ENCODE measurements around the gene PKLR.

Gene PKLR

DNA sequence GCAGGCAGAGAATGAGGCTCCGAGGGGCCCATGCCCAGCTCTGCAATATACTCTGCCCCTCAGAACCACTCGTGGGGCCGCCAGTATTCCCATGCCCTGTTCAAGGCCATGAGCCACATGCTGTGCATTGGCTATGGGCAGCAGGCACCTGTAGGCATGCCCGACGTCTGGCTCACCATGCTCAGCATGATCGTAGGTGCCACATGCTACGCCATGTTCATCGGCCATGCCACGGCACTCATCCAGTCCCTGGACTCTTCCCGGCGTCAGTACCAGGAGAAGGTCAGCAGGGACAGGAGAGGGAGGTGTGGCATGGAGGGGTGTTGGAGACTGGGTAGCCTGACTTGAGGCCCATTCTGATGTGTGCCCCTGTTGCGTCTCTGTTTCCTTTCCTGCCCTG, 16.8 kb downstream of the PKLR start:
- ATAC-seq (no peak), DNase-seq (no peak)

DNA sequence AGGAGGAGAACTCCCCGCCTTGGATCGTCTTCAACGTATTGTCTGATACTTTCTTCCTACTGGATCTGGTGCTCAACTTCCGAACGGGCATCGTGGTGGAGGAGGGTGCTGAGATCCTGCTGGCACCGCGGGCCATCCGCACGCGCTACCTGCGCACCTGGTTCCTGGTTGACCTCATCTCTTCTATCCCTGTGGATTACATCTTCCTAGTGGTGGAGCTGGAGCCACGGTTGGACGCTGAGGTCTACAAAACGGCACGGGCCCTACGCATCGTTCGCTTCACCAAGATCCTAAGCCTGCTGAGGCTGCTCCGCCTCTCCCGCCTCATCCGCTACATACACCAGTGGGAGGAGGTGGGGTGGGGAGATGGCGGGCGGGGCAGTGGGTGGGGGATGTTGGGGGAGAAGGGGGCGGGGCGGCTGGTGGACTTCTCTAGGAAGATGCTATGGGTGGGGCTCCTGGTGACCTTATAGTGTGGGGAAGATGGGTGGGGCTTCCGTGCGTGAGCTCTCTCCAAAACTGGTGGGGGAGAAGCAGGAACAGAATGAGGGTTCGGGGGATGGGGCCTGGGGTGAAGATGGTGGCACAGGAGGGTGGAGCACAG, 18.6 kb downstream of the PKLR start:
- no peak for ATAC-seq
- no peak for DNase-seq

DNA sequence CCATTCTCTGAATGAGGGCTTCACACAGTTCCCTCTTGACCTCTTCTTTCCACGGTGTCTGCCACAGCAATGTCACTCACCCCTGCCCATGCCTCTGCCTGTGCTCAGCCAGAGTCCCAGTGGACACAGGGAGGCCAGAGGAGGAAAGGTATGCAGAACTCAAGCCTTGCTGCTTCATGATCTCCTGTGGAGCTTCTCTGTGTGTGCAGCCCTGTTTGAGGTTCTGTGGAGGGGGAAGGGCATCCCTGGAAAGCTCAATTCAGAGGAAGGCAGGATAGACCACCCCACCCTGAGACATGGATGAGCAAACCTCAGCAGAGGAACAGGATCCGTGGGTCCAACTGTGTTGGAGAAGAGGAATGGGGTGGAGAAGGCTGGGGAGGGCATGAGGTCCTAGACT, 22.0 kb downstream of the PKLR start:
- DNase-seq (no peak), ATAC-seq (no peak)

DNA sequence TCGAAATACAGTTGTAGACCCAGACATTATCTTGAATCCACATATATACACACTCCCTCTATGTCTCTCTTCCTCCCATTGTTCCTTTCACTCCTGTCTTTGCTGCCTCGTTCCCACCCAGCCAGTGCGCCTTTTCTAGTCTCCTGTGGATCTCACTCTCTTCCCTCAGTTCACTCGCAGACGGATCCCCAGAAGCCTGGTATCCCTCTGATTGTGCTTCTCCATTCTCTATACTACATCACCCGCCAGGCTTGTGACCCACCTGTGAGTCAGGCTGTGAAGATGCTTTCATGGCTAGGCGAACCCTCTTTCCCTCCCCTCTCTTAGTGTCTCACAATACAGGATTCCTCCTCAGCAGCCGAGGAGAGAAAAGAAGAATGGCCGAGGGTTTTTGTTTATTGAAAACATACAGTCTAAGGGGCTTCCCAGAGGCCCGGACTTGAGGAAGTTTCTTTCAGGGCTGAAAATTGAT, 22.5 kb downstream of the PKLR start:
- no peak for DNase-seq
- ATAC-seq: no peak

DNA sequence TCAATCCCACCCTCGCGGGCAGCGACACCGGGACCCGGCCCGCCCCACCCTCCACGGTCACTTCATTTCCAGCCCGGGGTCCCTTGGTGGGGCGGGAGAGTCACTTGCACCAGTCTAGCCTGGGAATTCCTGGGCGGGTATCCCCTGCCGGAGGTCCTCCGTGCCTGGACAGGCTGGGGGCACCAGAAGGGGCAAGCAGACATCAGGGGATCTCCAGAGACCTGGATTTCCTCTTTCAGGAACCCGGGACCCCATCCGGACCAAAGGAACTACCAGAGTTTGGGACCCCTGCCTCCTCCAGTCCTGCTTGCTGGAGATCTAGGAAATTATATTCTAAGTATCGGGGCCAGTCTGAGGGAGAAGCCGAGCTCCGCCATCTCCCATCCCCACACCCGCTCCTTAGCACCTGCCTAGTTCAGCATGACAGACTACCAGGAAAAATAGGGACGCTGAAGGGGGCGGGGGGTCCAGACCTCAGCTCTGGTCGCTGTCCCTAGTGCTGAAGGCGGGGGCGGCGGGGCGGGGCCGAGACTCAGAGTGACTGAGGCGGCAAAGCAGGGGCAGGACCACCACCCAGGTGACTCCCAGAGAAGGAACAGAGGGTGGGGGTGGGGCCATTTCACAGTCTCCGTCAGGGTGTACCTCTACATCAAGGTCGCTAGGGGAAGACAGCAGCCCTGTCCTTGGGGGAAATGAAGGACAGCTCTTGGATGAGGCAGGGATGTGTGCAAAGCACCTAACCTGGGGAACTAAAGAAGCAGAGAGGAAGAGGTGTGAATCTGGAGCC, 23.1 kb downstream of the PKLR start:
- peak; percentile 26 for ATAC-seq
- DNase-seq: peak; percentile 84

DNA sequence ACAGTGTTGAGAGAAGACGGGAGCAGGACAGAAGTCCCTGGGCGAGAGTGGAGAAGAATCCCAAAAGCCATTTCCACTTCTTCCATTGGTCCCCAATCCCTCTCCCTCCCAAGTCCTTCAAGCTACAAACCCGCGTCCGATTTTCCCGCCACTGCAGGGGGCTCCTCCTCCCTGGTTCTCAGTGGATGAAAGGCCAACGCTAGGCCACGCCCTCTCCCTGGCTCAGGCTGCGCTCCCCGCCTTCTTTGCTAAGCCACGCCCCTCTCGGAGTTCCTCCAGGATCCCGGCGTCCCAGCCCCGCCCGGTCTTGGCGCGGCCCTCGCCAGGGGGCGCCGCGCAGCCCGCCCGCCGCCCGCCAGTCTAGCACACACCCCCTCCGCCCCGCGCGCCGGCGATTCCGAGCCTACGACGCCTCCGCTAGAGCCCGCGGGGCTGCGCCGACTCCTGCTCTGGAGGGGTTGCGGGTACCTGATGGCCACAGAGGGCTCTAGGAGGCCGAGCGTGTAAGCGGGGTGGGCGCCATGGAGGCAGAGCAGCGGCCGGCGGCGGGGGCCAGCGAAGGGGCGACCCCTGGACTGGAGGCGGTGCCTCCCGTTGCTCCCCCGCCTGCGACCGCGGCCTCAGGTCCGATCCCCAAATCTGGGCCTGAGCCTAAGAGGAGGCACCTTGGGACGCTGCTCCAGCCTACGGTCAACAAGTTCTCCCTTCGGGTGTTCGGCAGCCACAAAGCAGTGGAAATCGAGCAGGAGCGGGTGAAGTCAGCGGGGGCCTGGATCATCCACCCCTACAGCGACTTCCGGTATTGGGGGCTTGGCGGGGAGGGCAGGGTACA, 24.0 kb downstream of the PKLR start, which contains the start of gene HCN3:
Gene HCN3 (plus strand): TSS at position 394 of the 832 bp plus-strand sequence. CDS start 128 bp downstream, at position 522.
- DNase-seq: peak; percentile 98
- peak; percentile 76 for ATAC-seq

DNA sequence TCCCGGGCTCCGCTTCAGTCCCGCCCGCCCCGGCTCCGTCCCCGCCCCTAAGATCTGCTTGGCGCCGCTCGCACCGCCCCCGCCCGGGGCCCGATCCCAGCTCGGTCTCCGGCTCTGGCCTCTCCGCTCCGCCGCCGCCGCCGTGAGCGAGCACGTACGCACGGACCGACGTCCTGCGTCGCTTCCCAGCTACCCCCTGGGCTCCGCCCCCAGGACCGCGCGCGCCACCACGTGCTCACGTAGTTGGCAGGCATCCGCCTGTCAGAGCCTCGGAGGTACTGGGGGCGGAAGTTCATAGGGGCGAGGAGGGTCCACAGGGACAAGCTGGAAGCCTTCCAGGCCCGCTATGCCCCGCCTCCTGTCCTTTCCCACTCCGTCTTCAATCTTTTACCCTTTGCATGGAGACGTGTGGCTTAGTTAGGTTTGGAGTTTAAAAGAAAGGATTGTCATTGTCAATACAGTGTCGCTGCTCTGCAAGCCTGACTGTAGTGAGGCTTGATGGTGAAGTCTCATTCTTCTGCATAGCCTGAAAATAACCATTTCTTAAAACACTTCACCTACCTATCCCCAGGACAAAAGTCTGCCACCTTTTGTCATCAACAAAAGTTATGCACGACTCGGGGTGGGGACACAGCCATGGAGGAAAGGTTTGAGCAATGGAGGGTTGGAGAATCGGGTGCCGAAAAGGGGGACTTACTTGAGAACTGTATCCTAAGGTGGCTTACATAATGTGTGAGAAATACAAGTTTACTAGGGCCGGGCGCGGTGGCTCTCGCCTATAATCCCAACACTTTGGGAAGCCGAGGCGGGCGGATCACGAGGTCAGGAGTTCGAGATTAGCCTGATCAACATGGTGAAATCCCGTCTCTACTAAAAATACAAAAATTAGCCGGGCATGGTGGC, 27.6 kb downstream of the PKLR start, which contains the start of gene CLK2:
Gene CLK2 (minus strand): TSS at position 162 of the 903 bp plus-strand sequence. CDS start 2,527 bp downstream, outside the sequence.
- ATAC-seq: peak; percentile 92

DNA sequence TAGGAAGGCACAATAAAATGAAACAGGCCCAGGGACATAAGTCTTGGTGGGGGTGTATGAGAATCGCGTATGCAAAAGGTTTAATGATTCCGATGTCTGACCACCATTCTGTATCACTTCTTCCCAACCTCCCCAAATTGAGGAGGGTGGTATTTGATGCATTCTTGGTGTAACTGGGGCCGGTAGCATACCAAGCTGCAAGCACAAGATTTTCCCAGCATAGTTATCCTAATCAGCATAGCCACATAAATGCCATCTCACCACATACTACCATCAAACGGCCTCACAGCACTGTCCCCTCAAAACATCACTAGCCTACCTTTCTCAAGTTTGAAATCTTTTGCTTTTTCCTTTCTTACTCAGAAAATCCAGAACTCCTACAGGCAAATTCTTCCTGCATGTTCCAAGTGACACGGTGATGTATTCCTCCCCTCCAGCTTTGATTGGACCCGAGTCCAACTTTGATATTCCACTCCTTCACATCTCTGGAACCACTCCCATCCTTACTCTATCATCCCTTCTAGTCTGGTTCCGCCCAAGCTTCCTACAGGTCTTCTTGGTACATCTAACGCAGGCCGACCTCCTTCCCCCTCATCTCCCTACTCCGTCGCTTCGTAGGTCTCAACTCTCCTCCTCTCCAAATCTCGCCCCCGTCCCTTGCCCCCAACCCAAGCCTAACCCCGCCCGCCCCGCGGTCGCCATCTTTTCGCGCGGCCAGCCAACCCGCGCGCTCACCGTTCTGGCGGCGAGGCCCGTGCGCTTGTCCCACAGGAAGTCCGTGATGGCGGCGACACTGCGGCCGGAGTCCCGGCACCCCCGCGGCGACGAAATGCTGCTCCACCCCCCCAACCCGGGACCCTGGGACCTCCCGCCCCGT, 28.5 kb downstream of the PKLR start:
- DNase-seq: no peak
- ATAC-seq: peak; percentile 41

More for the DNA sequence above, 27.6 kb downstream of the PKLR start, which contains the start of gene CLK2:
- peak; percentile 99 for DNase-seq

DNA sequence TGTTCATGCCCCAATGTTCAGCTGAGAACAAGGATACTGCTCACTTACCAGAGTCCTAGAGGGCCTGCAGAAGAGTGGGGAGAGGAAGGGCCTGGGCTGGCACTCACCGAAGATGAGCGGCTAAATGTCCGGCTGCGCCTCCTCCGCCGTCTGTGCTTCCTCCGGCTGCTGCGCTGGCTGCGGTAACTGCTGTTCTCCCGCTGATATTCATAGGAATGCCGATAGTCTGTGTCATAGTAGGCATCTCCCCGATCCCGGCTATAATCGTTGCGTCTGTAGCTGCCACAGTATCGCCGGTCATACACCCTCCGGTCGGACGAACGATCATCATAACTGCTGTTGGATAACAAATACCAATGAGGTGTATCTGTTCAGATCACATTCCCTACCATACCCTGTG, 31.9 kb downstream of the PKLR start:
- DNase-seq: no peak
- ATAC-seq: no peak

DNA sequence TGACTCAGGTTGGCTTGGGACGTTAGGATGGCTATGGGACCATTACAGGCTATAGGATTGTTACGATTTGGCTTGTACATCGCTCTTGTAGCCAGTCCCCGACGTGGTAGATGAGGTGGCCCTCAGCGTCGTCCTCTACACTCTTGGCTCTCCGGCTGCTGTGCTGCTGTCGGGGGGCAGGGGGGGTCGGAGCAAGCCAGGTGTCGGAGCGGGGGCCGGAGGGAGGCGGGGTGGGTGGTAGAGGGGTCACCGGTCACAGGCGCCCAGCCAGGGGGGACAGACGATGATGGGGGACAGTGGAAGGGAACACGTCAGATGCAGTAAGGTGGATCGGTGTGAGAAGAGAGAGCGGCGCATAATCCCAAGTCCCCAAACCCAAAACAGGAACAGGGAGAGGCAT, 32.6 kb downstream of the PKLR start:
- ATAC-seq: no peak

DNA sequence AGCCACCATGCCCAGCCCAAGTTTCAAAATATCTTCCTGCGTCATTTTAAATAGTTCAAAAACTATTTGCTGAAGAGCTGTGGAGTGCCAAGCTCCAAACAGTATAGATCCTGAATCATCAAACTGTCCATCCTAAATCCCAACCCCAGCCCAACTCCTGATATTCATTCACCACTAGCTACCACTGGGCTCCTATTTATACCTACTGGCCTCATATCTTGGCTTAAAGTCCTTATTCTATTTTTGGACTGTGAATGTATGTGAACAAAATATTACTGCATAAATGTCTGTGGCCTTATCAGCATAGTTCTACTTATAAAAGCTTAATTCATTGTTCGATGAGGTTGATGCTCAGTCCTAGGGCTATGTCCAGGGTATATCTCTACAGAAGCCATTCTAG, 33.9 kb downstream of the PKLR start:
- ATAC-seq: no peak
- DNase-seq: no peak

More for the DNA sequence above, 32.6 kb downstream of the PKLR start:
- DNase-seq: no peak

DNA sequence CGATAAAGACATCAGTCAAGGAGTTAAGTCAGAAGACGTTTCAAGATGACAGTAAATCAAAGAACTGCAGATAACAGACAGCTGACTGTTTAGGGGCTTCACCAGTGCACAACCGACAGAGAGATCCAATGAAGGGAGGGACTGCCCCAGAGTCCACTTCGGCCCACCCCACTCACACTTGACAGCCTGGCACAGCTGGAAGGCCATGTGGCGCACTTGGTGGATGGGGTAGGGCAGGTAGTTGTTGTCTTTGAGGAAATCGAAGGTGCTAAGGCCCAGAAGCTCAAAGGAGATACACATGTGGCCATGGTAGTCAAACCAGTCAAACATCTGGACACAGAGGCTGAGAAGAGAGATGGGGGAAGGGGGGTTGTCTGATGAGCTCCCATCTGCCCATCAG, 34.7 kb downstream of the PKLR start:
- DNase-seq (no peak), ATAC-seq (no peak)

DNA sequence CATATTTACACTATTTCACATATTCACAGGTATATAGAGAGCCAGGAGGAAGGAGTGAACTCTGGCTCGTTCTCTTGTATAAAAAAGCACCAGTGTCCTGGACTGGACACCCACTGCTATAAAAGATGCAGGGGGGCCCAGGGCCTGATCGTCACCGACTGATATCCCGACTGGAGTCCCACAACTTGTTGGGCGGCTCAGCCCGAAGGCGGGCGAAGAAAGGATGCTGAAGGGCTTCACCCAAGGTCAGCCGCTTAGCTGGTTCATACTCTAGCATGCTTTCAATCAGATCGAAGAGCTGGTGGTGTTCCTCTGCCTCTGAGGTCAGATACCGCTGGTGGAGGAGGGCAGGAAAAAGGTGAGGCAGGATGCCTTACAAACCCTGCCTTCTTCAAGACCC, 38.2 kb downstream of the PKLR start:
- ATAC-seq: no peak
- DNase-seq: no peak

DNA sequence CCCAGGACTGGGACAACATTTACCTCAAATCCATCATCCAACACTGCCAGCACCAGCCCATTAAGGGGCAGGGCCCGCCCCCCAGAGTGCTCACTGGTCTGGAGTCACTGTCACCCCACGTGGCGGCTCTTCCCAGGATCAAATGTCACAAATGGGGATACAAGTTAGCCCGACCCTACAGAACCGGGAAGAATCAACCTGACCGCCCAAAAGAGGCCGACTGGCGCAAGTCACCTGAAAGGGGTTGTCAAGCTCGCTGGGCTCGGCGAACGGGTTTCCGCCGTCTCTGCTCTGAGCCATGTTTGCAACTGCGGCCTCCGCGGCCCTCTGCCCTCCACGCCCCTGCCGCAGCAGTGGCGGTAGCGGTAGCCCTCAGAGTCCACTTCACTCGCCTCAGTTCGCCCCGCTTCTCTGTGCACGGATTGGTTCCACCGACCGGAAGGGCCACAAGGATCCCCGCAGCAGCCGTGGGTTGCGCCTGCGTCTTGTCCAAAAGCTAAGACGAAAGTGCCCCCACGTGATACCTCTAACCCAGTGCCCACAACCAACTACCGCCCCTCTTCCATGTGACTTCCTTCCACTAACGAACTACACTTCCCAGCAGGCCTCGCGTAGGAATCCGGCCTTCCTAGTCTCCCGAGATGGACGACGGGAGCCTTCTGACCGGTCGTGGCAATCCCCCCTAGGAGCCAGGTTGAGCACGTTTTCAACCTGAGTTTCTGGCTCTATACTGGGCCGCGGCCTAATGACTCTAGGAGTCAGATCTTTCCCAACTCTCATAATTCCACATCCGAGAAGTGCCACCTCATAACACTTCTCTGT, 39.2 kb downstream of the PKLR start, which contains the start of gene SCAMP3:
Gene SCAMP3 (minus strand): TSS at position 509 of the 822 bp plus-strand sequence. CDS start 209 bp downstream, at position 300.
- peak; percentile 97 for ATAC-seq
- peak; percentile 91 for DNase-seq

DNA sequence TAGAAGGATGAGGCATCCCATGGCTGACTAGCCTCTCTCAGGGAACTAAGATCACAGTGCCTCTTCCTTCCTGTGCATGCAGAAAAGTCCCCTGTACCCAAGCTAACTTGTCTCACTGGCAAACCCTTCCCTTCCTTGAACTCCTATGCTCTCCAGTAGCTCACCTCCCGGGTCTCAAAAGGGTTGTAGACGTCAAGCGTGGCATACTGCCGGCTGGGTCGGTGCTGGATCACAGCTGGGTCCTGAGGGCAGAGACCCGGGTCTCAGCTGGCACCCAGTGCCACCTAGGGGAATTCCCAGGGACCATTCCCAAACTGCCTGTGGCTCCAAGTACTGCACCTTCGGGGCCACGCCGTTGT, 39.8 kb downstream of the PKLR start:
- no peak for DNase-seq
- ATAC-seq: peak; percentile 12

DNA sequence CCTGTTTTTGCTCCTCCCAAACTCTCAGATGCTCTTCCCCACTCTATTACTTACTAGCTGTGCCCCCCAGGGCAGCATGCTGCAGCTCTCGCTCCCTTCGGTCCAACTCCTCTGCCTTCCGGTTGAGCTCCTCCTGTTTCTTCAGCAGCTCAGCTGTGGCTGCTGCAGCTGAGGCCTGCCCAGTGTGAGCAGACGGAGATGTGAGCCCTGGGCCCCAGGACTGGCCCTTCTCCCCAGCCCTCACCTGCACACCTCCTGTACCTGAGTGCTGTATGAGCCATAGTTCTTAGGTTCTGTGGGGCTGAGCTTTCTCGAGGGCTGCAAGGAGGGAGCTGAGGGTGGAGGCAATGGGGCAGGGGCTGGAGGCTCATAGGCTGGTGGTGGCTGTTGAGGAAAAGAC, 41.0 kb downstream of the PKLR start:
- DNase-seq (no peak), ATAC-seq (no peak)

DNA sequence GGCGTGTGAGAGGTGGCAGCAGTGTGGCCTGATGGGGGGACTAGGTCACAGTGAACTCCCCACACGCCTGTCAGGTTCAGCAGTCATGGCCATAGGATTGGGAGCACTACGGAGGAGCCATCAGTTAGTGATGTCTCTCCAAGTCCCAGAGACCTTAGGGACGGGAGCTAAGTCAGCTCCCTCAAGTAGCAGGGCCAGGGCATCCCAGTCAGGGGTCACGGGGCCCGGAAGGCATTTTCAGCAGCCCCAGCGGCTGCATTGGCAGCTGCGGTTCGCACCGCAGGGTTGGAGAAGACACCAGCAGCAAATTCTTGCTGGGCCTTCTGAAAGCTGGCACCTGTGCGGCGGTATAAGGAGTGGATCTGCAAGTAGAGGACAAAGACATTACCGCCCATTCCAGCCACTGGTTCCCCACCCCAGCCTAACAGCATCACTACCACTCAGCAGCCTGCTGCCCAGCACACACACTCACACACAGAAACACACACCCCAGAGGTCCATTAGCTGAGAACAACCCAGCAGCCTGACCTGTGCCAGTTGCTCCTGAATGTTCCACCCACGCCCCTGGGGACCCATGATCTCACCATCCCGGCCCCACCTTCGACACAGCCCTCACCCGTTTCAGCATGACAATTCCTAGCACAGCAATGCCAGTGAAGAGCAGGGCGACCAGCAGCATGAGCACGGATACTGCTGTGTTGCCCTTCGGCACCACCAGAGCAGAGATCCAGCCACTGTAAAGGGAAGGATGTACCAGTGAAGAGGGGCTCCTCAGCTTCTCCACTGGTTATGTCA, 45.0 kb downstream of the PKLR start:
- DNase-seq (no peak), ATAC-seq (no peak)

DNA sequence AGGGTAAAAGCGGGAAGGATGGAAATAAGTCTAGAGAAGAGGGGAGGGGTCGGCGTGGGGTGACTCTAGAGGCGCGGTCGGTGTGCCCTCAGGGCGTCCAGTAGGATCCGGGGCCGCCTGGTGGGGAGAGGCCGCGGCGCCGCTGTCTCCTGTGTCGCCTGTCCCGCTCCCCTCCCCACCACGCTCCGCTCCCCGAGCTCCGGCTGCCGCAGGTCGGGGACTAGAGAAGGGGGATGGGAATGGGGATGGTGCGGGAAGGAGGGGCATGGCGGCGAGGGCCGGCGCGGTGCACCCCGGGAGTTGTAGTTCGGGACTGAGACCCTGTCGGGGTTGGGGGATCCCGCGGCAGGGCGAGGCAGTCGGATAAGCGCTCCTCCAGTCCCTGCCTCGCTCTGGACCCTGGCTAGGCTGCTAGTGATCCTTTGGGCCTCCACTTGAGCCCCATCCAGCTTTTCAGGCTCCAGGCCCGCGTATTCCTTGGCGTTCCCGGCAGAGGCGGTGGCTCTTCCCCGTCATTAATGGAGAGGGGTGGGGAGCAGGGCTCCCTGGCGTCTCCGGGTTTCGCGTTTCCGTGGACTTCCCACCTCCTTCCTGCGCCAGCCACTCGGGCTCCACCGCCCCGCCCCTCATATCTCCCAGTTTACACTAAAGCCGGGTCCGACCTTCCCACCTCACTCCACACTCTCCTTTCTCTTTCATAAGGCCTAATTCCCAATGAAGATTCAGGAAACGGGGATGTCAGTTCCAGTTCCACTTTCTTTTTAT, 45.8 kb downstream of the PKLR start, which contains the start of gene ENTREP3:
Gene ENTREP3 (minus strand): TSS at position 241 of the 765 bp plus-strand sequence. CDS start 606 bp downstream, outside the sequence.
- peak; percentile 66 for ATAC-seq
- DNase-seq: peak; percentile 85
